Cardiac muscle cell (in vitro differentiated cells and primary cell): Measurements from ENCODE around the gene GADD45B. TPM values are rescaled to one million over a fixed set of nuclear protein-coding genes. Genes with fewer than 3 reads are reported as not detected.

Experiments used
- DNase-seq, 2 donors: peaks; one replicate each; pipeline versions ENCODE4 v3.0.0 to v3.0.0-alpha.2; 2010 to 2017; ENCODE audit warnings: low read depth in 1 of 2, low spot score in 1 of 2
- H3K27ac ChIP-seq: fragments of 200-600 bp; sonication (generic); 2 replicates; pipeline ENCODE4 v1.5.1; 2016
- H3K27me3 ChIP-seq: fragments of 200-600 bp; sonication (generic); 2 replicates; pipeline ENCODE4 v1.6.0; 2016; ENCODE audit warnings: control low read depth
- H3K36me3 ChIP-seq: fragments of 200-600 bp; sonication (generic); 2 replicates; pipeline ENCODE4 v1.5.1; 2016; ENCODE audit warnings: control low read depth
- H3K4me1 ChIP-seq: fragments of 200-600 bp; sonication (generic); 2 replicates; pipeline ENCODE4 v1.8.1; 2017; ENCODE audit warnings: low read depth, mild to moderate bottlenecking, mixed run types
- H3K4me3 ChIP-seq: fragments of 200-600 bp; sonication (generic); 2 replicates; pipeline ENCODE4 v1.5.1; 2016; ENCODE audit warnings: mild to moderate bottlenecking
- H3K9me3 ChIP-seq: fragments of 200-600 bp; sonication (generic); 2 replicates; pipeline ENCODE4 v1.5.1; 2017; ENCODE audit warnings: low read depth, mild to moderate bottlenecking, control low read depth
- CTCF ChIP-seq: IDR thresholded peaks from 2 replicates; pipeline ENCODE4 v1.5.1; 2012; ENCODE audit warnings: low read depth, mild to moderate bottlenecking, low read length
- polyA plus RNA-seq: library from polyadenylated mRNA; unstranded; fragments of >200 nt; fragmentation: Nextera tagmentation; extraction: Ambion mirVana; gene quantifications from 2 replicates; pipeline ENCODE4 v1.2.1, GENCODE V29; 2016
- total RNA-seq: library from RNA; depleted of rRNA; stranded (reverse); fragments of >200 nt; gene quantifications from 2 replicates; pipeline ENCODE4 v1.2.3, GENCODE V29; 2016

The GADD45B gene
- total and polyA plus RNA-seq, 2 experiments from 2014 or later = 30.5 to 75.2 TPM

- peaks cover 27% of the 10 kb centered on the region for H3K36me3 ChIP-seq
- H3K4me1 ChIP-seq = no peaks in the 10 kb centered on the region
- no peak overlapping the region for H3K4me3 ChIP-seq
- H3K27me3 ChIP-seq = no peaks in the 10 kb centered on the region
- no peak for DNase-seq
- TF ChIP-seq CTCF = no peak
- H3K9me3 ChIP-seq = no peaks in the 10 kb centered on the region
- H3K27ac ChIP-seq = no peak overlapping the region
These were observed 41.7 kb upstream of the GADD45B start for GRCh38 chr19:2434267-2434666.

GRCh38 chr19:2434721-2435265 is 41.1 kb upstream of the GADD45B start:
- Histone ChIP-seq H3K36me3 (peaks cover 27% of the 10 kb centered on the region), H3K9me3 (no peaks in the 10 kb centered on the region), H3K4me3 (no peak overlapping the region), H3K4me1 (no peaks in the 10 kb centered on the region), H3K27ac (no peak overlapping the region), H3K27me3 (no peaks in the 10 kb centered on the region)
- TF ChIP-seq CTCF = no peak
- DNase-seq = no peak

- no peaks in the 10 kb centered on the region for H3K9me3 ChIP-seq
- no peaks in the 10 kb centered on the region for H3K27me3 ChIP-seq
- H3K4me1 ChIP-seq = no peaks in the 10 kb centered on the region
- peaks cover 17% of the 10 kb centered on the region for H3K36me3 ChIP-seq
- DNase-seq = no peak
- no peak for TF ChIP-seq CTCF
- H3K4me3 ChIP-seq = no peak overlapping the region
- H3K27ac ChIP-seq = no peak overlapping the region
These were observed 39.5 kb upstream of the GADD45B start for GRCh38 chr19:2436384-2436783.

GRCh38 chr19:2436926-2437325 is 39.0 kb upstream of the GADD45B start:
- Histone ChIP-seq H3K27ac (no peak overlapping the region), H3K9me3 (no peaks in the 10 kb centered on the region), H3K4me1 (no peaks in the 10 kb centered on the region), H3K4me3 (no peak overlapping the region), H3K36me3 (peaks cover 13% of the 10 kb centered on the region), H3K27me3 (no peaks in the 10 kb centered on the region)
- TF ChIP-seq CTCF = no peak
- no peak for DNase-seq

GRCh38 chr19:2438178-2438577 is 37.7 kb upstream of the GADD45B start:
- no peak for DNase-seq
- H3K9me3 ChIP-seq = no peaks in the 10 kb centered on the region
- no peak for TF ChIP-seq CTCF
- H3K27me3 ChIP-seq = no peaks in the 10 kb centered on the region
- peaks cover 13% of the 10 kb centered on the region for H3K36me3 ChIP-seq
- no peak overlapping the region for H3K4me3 ChIP-seq
- no peak overlapping the region for H3K27ac ChIP-seq
- H3K4me1 ChIP-seq = no peaks in the 10 kb centered on the region

- Histone ChIP-seq H3K4me3 (no peak overlapping the region), H3K27me3 (no peaks in the 10 kb centered on the region), H3K27ac (no peak overlapping the region), H3K9me3 (no peaks in the 10 kb centered on the region), H3K36me3 (peaks cover 6% of the 10 kb centered on the region), H3K4me1 (no peaks in the 10 kb centered on the region)
- no peak for TF ChIP-seq CTCF
- DNase-seq = no peak
These were observed 35.4 kb upstream of the GADD45B start for GRCh38 chr19:2440515-2440914.
